ENCODE results near the gene CPE.

CPE gene

DNA sequence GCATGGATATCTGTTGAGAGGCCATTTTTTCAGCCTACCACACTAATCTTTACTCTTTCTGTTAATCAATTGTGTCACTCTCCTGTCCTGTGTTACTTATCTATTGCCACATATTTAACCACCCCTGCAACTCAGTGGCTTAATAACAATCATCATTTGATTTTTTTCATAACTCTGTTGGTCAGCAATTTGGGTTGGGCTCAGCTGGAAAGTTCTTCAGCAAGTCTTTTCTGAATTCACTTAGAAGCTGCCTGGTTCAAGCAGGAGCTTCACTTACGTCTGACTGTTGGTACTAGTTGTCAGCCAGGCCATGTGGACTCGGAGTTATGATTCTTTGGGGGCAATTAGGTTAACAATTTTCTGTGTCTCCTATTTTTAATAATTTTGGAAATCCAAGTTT lies 50.1 kb downstream of the CPE start:
- Histone ChIP-seq H3K4me2 (ENCODE audit: low read depth, low read length) (no peak overlapping the region), H3K27ac (ENCODE audit: low read length) (no peak overlapping the region), H3K27me3 (replicated peaks; ENCODE audit: insufficient read depth, low read length) (no peaks in the 10 kb centered on the region), H3K79me2 (ENCODE audit: low read length) (no peaks in the 10 kb centered on the region), H3F3A (ENCODE audit: insufficient read depth, low read length) (no peaks in the 10 kb centered on the region), H3K4me1 (ENCODE audit: low read length) (no peaks in the 10 kb centered on the region), H4K20me1 (ENCODE audit: insufficient read depth, low read length) (no peaks in the 10 kb centered on the region), H3K4me3 (ENCODE audit: low read length) (no peak overlapping the region), H3K36me3 (replicated peaks; ENCODE audit: insufficient read depth, low read length) (no peaks in the 10 kb centered on the region), H3K9me3 (replicated peaks; ENCODE audit: insufficient read depth, low read length) (no peaks in the 10 kb centered on the region), H3K9me2 (replicated peaks; ENCODE audit: insufficient read depth, low read length) (no peaks in the 10 kb centered on the region), H2AFZ (ENCODE audit: low read length) (no peak overlapping the region), H3K9ac (ENCODE audit: low read length) (no peak overlapping the region)
- TF ChIP-seq EZH2 (optimal IDR thresholded peaks at IDR 0.05; ENCODE audit: low read depth, low read length), result no peak
- no peak for TF ChIP-seq CTCF (IDR thresholded peaks at IDR 0.05; ENCODE audit: low read length)
- no peak for TF ChIP-seq EZH2phosphoT487 (IDR thresholded peaks at IDR 0.05; ENCODE audit: low read length)
- no peak for DNase-seq

DNA sequence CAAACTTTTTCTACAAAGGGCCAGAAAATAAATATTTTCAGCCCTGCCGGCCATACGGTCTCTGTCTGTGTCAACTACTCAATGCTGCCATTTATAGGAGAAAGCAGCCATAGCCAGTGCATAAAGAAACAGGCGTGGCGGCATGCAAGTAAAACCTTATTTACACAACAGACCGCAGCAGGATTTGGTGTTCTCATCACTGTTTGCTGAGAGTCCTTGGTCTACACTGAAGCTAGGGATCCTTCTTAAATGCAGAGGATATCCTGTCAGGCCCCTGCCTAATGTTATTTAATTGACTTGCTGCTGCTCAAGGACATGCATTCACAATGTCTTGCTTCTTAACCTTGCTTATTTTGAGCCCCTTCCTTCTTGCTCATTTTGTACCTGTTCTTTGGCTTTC lies 54.7 kb downstream of the CPE start:
- H3K9me2 ChIP-seq (replicated peaks; ENCODE audit: insufficient read depth, low read length), result no peaks in the 10 kb centered on the region
- TF ChIP-seq CTCF (IDR thresholded peaks at IDR 0.05; ENCODE audit: low read length), result no peak
- H3K4me3 ChIP-seq (ENCODE audit: low read length), result no peak overlapping the region
- no peak overlapping the region for H3K27ac ChIP-seq (ENCODE audit: low read length)
- no peaks in the 10 kb centered on the region for H3K36me3 ChIP-seq (replicated peaks; ENCODE audit: insufficient read depth, low read length)
- H3K9ac ChIP-seq (ENCODE audit: low read length), result no peak overlapping the region
- DNase-seq, result no peak
- H2AFZ ChIP-seq (ENCODE audit: low read length), result no peak overlapping the region
- H3K9me3 ChIP-seq (replicated peaks; ENCODE audit: insufficient read depth, low read length), result no peaks in the 10 kb centered on the region
- H3K27me3 ChIP-seq (replicated peaks; ENCODE audit: insufficient read depth, low read length), result no peaks in the 10 kb centered on the region
- H4K20me1 ChIP-seq (ENCODE audit: insufficient read depth, low read length), result no peaks in the 10 kb centered on the region
- H3K4me2 ChIP-seq (ENCODE audit: low read depth, low read length), result no peak overlapping the region
- no peaks in the 10 kb centered on the region for H3K79me2 ChIP-seq (ENCODE audit: low read length)
- no peaks in the 10 kb centered on the region for H3F3A ChIP-seq (ENCODE audit: insufficient read depth, low read length)
- H3K4me1 ChIP-seq (ENCODE audit: low read length), result no peaks in the 10 kb centered on the region

DNA sequence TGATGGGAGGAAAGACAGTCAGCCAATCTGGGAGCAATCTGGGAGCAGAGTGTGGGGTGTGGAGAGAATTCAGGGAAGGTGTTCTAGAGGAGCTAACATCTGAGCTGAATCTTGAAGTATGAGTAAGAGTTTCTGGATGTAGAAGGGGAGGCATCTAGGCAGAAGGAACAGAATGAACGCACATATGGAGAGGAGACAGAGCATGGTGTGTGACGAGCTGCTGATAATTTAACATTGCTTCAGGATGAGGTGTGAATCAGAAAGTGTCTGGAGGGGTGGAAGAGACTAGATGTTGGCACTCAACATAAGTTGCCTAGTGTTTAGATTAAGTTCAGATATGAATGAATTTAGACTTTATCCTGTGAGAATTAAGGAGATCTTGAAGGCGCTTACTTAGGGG lies 58.9 kb downstream of the CPE start:
- Histone ChIP-seq H4K20me1 (ENCODE audit: insufficient read depth, low read length) (no peaks in the 10 kb centered on the region), H3K4me2 (ENCODE audit: low read depth, low read length) (no peak overlapping the region), H3K9ac (ENCODE audit: low read length) (no peak overlapping the region), H3K36me3 (replicated peaks; ENCODE audit: insufficient read depth, low read length) (no peaks in the 10 kb centered on the region), H3K27me3 (replicated peaks; ENCODE audit: insufficient read depth, low read length) (no peaks in the 10 kb centered on the region), H3K9me2 (replicated peaks; ENCODE audit: insufficient read depth, low read length) (no peaks in the 10 kb centered on the region), H3K79me2 (ENCODE audit: low read length) (no peaks in the 10 kb centered on the region), H3K9me3 (replicated peaks; ENCODE audit: insufficient read depth, low read length) (no peaks in the 10 kb centered on the region), H2AFZ (ENCODE audit: low read length) (no peak overlapping the region), H3K4me3 (ENCODE audit: low read length) (no peak overlapping the region), H3F3A (ENCODE audit: insufficient read depth, low read length) (no peaks in the 10 kb centered on the region), H3K27ac (ENCODE audit: low read length) (no peak overlapping the region), H3K4me1 (ENCODE audit: low read length) (no peaks in the 10 kb centered on the region)
- no peak for DNase-seq
- TF ChIP-seq EZH2phosphoT487 (IDR thresholded peaks at IDR 0.05; ENCODE audit: low read length) (no peak), CTCF (IDR thresholded peaks at IDR 0.05; ENCODE audit: low read length) (no peak), EZH2 (optimal IDR thresholded peaks at IDR 0.05; ENCODE audit: low read depth, low read length) (no peak)

DNA sequence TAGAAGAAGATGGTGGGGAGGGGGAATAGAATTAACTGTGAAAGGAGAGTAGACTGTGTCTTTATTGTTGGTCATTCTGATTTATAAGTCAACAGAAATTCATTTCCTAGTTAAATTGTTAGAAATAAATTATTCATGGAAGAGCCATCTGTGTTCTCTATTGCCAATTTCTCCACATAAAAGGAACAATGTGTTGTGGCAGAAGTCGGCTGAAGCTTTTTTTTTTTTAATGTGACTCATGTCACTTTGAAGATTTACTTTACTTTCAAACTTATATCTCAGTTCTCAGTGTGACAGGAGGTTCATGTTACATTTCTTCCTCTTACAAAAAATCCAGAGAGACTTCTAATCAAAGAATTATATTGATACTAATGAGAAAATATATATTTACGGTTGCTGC lies 60.5 kb downstream of the CPE start:
- no peaks in the 10 kb centered on the region for H3F3A ChIP-seq (ENCODE audit: insufficient read depth, low read length)
- H3K4me3 ChIP-seq (ENCODE audit: low read length), result no peak overlapping the region
- DNase-seq, result no peak
- H3K4me2 ChIP-seq (ENCODE audit: low read depth, low read length), result no peak overlapping the region
- H3K27me3 ChIP-seq (replicated peaks; ENCODE audit: insufficient read depth, low read length), result no peaks in the 10 kb centered on the region
- H3K27ac ChIP-seq (ENCODE audit: low read length), result no peak overlapping the region
- H3K36me3 ChIP-seq (replicated peaks; ENCODE audit: insufficient read depth, low read length), result no peaks in the 10 kb centered on the region
- H3K9ac ChIP-seq (ENCODE audit: low read length), result no peak overlapping the region
- H3K9me2 ChIP-seq (replicated peaks; ENCODE audit: insufficient read depth, low read length), result no peaks in the 10 kb centered on the region
- TF ChIP-seq CTCF (IDR thresholded peaks at IDR 0.05; ENCODE audit: low read length) (no peak), EZH2phosphoT487 (IDR thresholded peaks at IDR 0.05; ENCODE audit: low read length) (no peak), EZH2 (optimal IDR thresholded peaks at IDR 0.05; ENCODE audit: low read depth, low read length) (no peak)
- H3K4me1 ChIP-seq (ENCODE audit: low read length), result no peaks in the 10 kb centered on the region
- H3K9me3 ChIP-seq (replicated peaks; ENCODE audit: insufficient read depth, low read length), result no peaks in the 10 kb centered on the region
- no peaks in the 10 kb centered on the region for H3K79me2 ChIP-seq (ENCODE audit: low read length)
- H4K20me1 ChIP-seq (ENCODE audit: insufficient read depth, low read length), result no peaks in the 10 kb centered on the region
- H2AFZ ChIP-seq (ENCODE audit: low read length), result no peak overlapping the region
